PFSK-1 (cell line): ENCODE results near the gene USP2.

Source experiments
- FOXP2 ChIP-seq: optimal IDR thresholded peaks from 2 replicates; pipeline ENCODE3; 2011; ENCODE audit warnings: borderline replicate concordance, control low read depth, inconsistent platforms; ENCODE audit not compliant: insufficient read depth; ENCODE audit errors: extremely low read length, extremely low read depth
- POLR2AphosphoS5 ChIP-seq: IDR thresholded peaks from 2 replicates; pipeline ENCODE4 v1.6.1; 2012; ENCODE audit warnings: low read depth, mild to moderate bottlenecking, control low read depth, low read length, moderate library complexity
- REST ChIP-seq, 2 experiments: IDR thresholded peaks; 2 replicates each; pipeline versions ENCODE4 v1.6.1 to v1.8.0; 2011 to 2012; ENCODE audit warnings: low read depth in 2 of 2, low read length in 2 of 2, control low read depth in 1 of 2, inconsistent platforms in 1 of 2, mild to moderate bottlenecking in 1 of 2, moderate library complexity in 1 of 2; ENCODE audit not compliant: insufficient read depth in 1 of 2
- SIN3A ChIP-seq: IDR thresholded peaks from 2 replicates; pipeline ENCODE4 v1.6.1; 2012; ENCODE audit warnings: mild to moderate bottlenecking, low read length, moderate library complexity, borderline replicate concordance; ENCODE audit not compliant: insufficient read depth
- TAF1 ChIP-seq: IDR thresholded peaks from 2 replicates; pipeline ENCODE4 v1.6.1; 2012; ENCODE audit warnings: low read length, control low read depth, borderline replicate concordance; ENCODE audit not compliant: insufficient read depth

DNA sequence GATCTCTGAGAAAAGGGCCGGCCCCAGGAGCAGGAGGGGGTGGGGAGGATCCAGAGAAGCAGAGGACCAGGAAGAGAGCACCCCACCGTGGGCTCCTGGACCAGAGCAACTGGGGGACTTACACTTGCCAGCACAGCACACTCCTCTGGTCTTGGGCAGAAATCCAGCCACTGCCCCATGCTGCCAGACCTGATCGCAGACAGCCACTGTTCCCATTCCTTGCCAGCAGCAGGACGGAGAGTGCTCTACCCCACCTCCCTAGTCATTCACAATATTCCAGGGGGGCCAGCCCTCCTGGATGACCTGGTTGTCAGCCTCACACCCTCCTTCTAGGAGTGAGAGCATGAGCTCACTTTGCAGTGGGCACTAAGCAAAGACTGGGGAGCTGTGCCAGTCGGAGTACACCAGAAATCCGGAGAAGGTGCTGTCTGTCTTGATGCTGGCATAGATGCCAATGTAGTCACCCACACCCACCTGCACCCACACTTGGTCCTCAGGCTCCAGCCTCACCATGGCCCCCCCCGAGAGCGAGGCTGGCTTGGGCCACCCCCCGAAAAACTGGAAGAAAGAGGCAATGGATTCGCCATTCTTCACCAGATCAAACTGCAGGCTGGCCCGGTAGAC, 42.4 kb downstream of the USP2 start:
- TF ChIP-seq REST (IDR thresholded peaks at IDR 0.05; ENCODE audit: insufficient read depth in 1 of 2, low read depth in 2 of 2, low read length in 2 of 2) = no peak
- TF ChIP-seq POLR2AphosphoS5 = no peak
- no peak for TF ChIP-seq FOXP2
- no peak for TF ChIP-seq SIN3A
- TF ChIP-seq TAF1 = no peak
